Breast epithelium (tissue), 3 donors: ENCODE data around the gene RIMBP2.

Experiments
- POLR2A ChIP-seq: fragments of 450-650 bp; IDR thresholded peaks from one replicate; pipeline ENCODE4 v1.6.1; 2016; ENCODE audit warnings: antibody characterized with exemption, mild to moderate bottlenecking, moderate library complexity
- TF ChIP-seq, protein P1 (sequence below), 3 donors: fragments of 450-650 bp; IDR thresholded peaks; one replicate each; pipeline ENCODE4 v1.5.1; 2016 to 2017; ENCODE audit warnings: antibody characterized with exemption in 3 of 3, mild to moderate bottlenecking in 3 of 3, moderate library complexity in 3 of 3

DNA sequence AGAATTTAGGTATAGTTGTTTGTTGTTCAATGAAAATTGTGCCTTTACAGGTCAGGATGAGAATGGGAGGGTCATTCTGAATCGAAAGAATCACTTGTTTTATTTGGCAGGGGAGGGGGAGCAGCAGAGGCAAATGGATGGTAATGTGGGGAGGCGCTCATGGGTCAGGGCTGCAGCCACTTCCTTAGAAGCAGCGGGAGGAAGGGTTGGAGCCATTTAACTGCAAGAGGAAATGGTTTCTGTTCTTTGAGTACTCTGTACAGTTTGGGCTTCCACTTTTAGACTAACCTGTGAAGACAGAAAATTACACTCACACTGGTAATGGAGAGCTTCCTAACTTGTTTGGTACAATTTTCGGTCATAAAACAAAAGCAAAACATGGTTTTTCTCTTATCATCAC is 321.2 kb downstream of the RIMBP2 start:
- TF ChIP-seq, protein P1, sequence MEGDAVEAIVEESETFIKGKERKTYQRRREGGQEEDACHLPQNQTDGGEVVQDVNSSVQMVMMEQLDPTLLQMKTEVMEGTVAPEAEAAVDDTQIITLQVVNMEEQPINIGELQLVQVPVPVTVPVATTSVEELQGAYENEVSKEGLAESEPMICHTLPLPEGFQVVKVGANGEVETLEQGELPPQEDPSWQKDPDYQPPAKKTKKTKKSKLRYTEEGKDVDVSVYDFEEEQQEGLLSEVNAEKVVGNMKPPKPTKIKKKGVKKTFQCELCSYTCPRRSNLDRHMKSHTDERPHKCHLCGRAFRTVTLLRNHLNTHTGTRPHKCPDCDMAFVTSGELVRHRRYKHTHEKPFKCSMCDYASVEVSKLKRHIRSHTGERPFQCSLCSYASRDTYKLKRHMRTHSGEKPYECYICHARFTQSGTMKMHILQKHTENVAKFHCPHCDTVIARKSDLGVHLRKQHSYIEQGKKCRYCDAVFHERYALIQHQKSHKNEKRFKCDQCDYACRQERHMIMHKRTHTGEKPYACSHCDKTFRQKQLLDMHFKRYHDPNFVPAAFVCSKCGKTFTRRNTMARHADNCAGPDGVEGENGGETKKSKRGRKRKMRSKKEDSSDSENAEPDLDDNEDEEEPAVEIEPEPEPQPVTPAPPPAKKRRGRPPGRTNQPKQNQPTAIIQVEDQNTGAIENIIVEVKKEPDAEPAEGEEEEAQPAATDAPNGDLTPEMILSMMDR (IDR thresholded peaks at IDR 0.05): no peak
- TF ChIP-seq POLR2A: no peak
